Endodermal cell (in vitro differentiated cells): ENCODE results near the gene MIER2. TPM values are rescaled to one million over a fixed set of nuclear protein-coding genes. Genes with fewer than 3 reads are reported as not detected.
A peak's percentile ranks its signal among the peaks of the same experiment; 100 is the strongest.

Source experiments
- DNase-seq: peaks from one replicate; pipeline ENCODE4 v3.0.0-alpha.2; 2017
- H3K27ac ChIP-seq: 2 replicates; pipeline ENCODE4 v1.5.1; 2013; ENCODE audit warnings: mild to moderate bottlenecking, low read depth, low read length, moderate library complexity
- H3K27me3 ChIP-seq: 2 replicates; pipeline ENCODE4 v1.6.1; 2013; ENCODE audit warnings: mild to moderate bottlenecking, low read length, moderate library complexity; ENCODE audit not compliant: insufficient read depth, control insufficient read depth, poor library complexity, severe bottlenecking
- H3K36me3 ChIP-seq: 2 replicates; pipeline ENCODE4 v1.7.0; 2013; ENCODE audit warnings: mild to moderate bottlenecking, low read length, moderate library complexity; ENCODE audit not compliant: control insufficient read depth, insufficient read depth
- H3K4me1 ChIP-seq: one replicate; pipeline ENCODE4 v1.7.0; 2013; ENCODE audit warnings: low read length; ENCODE audit not compliant: control insufficient read depth, insufficient read depth
- H3K4me3 ChIP-seq: 2 replicates; pipeline ENCODE4 v1.5.1; 2013; ENCODE audit warnings: mild to moderate bottlenecking, low read length, moderate library complexity
- H3K9ac ChIP-seq: 2 replicates; pipeline ENCODE4 v1.6.1; 2013; ENCODE audit warnings: mild to moderate bottlenecking, low read length, moderate library complexity; ENCODE audit not compliant: poor library complexity, severe bottlenecking; ENCODE audit errors: extremely low read depth
- H3K9me3 ChIP-seq: 2 replicates; pipeline ENCODE4 v1.6.1; 2013; ENCODE audit warnings: mild to moderate bottlenecking, low read length, moderate library complexity; ENCODE audit not compliant: control insufficient read depth
- H3K27ac Mint-ChIP-seq: 2 replicates; pipeline ENCODE4 v1.8.0; 2020; ENCODE audit warnings: mixed read lengths
- H3K27me3 Mint-ChIP-seq: 2 replicates; pipeline ENCODE4 v1.8.0; 2021; ENCODE audit warnings: mild to moderate bottlenecking, mixed read lengths; ENCODE audit not compliant: insufficient read depth
- H3K36me3 Mint-ChIP-seq: 2 replicates; pipeline ENCODE4 v1.8.0; 2020; ENCODE audit warnings: low read depth, mixed read lengths
- H3K4me1 Mint-ChIP-seq: 2 replicates; pipeline ENCODE4 v1.8.0; 2020; ENCODE audit warnings: mixed read lengths
- H3K4me3 Mint-ChIP-seq: 2 replicates; pipeline ENCODE4 v1.8.0; 2020; ENCODE audit warnings: mild to moderate bottlenecking, moderate library complexity, mixed read lengths
- H3K9me3 Mint-ChIP-seq: 2 replicates; pipeline ENCODE4 v1.8.0; 2020; ENCODE audit warnings: mild to moderate bottlenecking, mixed read lengths
- WGBS, 2 experiments: methylation state at CpG; one replicate each; pipeline versions ENCODE4 v1.1.5 to v1.1.7; 2013; ENCODE audit warnings: missing lambda C conversion rate in 2 of 2, mixed read lengths in 1 of 2; ENCODE audit not compliant: insufficient coverage in 1 of 2, insufficient read length in 1 of 2; 5-methylcytosine and 5-hydroxymethylcytosine counted together
- total RNA-seq, 2 donors: library from RNA; stranded (reverse); fragmentation: NEBNext Ultra II Directional in 1 of 2; extraction: Animal tissue kit (Norgen Biotek cat#: 25700) in 1 of 2; gene quantifications; 2 replicates in 1 of 2; 3 replicates in 1 of 2; pipeline ENCODE4 v1.2.1, GENCODE V29; 2021
- TF ChIP-seq, protein P1 (sequence below): fragments of 200-600 bp; sonication (generic); conservative IDR thresholded peaks from 2 replicates; pipeline ENCODE4 v1.5.0; 2021; ENCODE audit warnings: antibody characterized with exemption, mild to moderate bottlenecking

MIER2 gene
- total RNA-seq, 2 donors from 2014 or later = 50.5 to 51.3 TPM

DNA sequence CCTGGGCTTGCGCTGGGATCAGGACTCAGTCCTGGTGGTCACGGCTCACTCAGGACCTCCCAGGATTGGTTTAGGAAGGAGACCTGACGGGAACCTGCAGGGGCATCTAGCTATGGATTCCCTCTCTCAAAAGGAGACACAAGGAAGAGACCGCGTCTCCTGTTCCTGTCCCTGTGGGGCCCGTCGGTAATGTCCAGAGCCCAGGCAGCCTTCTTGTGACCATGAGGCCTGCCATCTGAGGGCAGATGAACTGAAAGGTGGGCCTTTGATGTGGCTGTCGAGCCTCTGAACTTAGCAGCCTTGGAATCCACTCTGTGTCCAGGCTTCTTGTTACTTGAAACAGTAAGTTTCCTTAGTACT is 31.5 kb upstream of the MIER2 start:
- no peaks in the 10 kb centered on the region for H3K9me3 ChIP-seq
- no peaks in the 10 kb centered on the region for H3K36me3 ChIP-seq
- Mint-ChIP-seq H3K36me3 (no peaks in the 10 kb centered on the region), H3K27ac (no peak overlapping the region), H3K4me3 (no peak overlapping the region), H3K4me1 (no peaks in the 10 kb centered on the region), H3K27me3 (peaks cover 27% of the 10 kb centered on the region), H3K9me3 (peaks cover 2% of the 10 kb centered on the region)
- H3K27ac ChIP-seq = no peak overlapping the region
- no peak overlapping the region for H3K9ac ChIP-seq
- peak; percentile 31 for DNase-seq
- H3K4me1 ChIP-seq = no peaks in the 10 kb centered on the region
- WGBS, 2 experiments = 87 to 88% methylated on average over 8 of the region's 8 CpGs
- no peak overlapping the region for H3K4me3 ChIP-seq
- TF ChIP-seq, protein P1, sequence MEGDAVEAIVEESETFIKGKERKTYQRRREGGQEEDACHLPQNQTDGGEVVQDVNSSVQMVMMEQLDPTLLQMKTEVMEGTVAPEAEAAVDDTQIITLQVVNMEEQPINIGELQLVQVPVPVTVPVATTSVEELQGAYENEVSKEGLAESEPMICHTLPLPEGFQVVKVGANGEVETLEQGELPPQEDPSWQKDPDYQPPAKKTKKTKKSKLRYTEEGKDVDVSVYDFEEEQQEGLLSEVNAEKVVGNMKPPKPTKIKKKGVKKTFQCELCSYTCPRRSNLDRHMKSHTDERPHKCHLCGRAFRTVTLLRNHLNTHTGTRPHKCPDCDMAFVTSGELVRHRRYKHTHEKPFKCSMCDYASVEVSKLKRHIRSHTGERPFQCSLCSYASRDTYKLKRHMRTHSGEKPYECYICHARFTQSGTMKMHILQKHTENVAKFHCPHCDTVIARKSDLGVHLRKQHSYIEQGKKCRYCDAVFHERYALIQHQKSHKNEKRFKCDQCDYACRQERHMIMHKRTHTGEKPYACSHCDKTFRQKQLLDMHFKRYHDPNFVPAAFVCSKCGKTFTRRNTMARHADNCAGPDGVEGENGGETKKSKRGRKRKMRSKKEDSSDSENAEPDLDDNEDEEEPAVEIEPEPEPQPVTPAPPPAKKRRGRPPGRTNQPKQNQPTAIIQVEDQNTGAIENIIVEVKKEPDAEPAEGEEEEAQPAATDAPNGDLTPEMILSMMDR = no peak
- H3K27me3 ChIP-seq = no peaks in the 10 kb centered on the region

DNA sequence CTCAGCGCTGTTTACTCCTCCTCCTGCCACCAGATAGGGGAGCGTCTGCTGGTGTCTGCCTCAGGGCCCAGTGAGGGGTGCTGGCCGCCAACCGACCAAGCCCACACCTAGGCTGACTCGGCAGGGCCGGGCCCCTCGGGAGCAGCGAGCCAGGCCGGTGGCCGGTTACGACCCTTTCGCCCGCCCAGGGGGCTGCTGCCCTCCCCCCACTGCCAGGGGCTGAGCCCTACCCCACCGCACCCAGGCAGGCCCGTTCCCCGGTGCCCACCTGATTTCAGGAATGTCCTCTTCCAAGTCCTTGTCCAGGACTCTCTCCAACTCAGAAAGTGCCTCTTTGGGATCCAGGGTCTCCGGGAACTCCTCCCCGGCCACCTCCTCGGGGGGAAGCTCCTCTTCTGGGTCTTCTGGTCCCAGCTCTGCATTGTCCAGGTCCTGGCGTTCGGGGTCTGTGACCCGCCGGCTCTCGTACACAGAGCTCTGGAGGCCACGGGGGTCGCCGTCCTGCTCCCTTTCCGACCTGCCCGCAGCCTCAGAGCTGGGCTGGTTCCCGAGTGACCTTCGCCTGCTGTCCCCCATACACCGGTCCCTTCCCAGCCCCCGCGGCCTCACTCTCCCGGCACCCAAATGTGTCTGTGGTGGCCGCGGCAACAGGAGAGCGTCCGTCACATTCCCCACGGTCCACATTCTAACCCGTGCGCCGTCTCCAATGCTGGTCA is 31.0 kb upstream of the MIER2 start:
- peaks cover under 1% of the 10 kb centered on the region for H3K9me3 Mint-ChIP-seq
- TF ChIP-seq, protein P1 = no peak
- Histone ChIP-seq H3K4me3 (no peak overlapping the region), H3K9ac (no peak overlapping the region), H3K9me3 (no peaks in the 10 kb centered on the region), H3K36me3 (no peaks in the 10 kb centered on the region), H3K4me1 (no peaks in the 10 kb centered on the region), H3K27me3 (no peaks in the 10 kb centered on the region), H3K27ac (no peak overlapping the region)
- H3K4me3 Mint-ChIP-seq = no peak overlapping the region
- peak; percentile 47 for DNase-seq
- no peaks in the 10 kb centered on the region for H3K4me1 Mint-ChIP-seq
- no peak overlapping the region for H3K27ac Mint-ChIP-seq
- 91% methylated on average over 37 to 43 of the region's 43 CpGs for WGBS, 2 experiments
- H3K27me3 Mint-ChIP-seq = peaks cover 27% of the 10 kb centered on the region
- no peaks in the 10 kb centered on the region for H3K36me3 Mint-ChIP-seq

DNA sequence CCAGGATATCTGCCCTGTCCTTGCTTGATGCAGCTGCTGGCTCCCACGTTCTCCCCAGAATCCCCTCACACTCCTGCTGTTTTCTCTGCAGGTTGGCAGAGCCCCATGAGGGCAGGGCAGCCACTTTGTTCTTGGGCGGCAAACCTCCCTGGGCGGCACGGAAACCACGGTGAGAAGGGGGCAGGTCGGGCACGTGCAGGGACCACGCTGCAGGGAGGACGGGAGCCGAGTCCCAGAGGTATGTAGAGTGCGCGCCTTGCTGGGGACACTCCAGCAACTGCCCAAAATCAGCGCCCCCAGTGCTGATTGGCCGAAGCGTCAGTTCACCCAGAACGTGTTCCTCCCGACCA is 30.3 kb upstream of the MIER2 start:
- H3K27ac Mint-ChIP-seq = no peak overlapping the region
- peak; percentile 43 for DNase-seq
- WGBS, 2 experiments = 84 to 93% methylated on average over 16 to 17 of the region's 17 CpGs
- Histone ChIP-seq H3K27me3 (no peaks in the 10 kb centered on the region), H3K9me3 (no peaks in the 10 kb centered on the region), H3K4me1 (no peaks in the 10 kb centered on the region), H3K27ac (no peak overlapping the region), H3K36me3 (no peaks in the 10 kb centered on the region), H3K9ac (no peak overlapping the region), H3K4me3 (no peak overlapping the region)
- H3K4me1 Mint-ChIP-seq = no peaks in the 10 kb centered on the region
- peaks cover 24% of the 10 kb centered on the region for H3K27me3 Mint-ChIP-seq
- H3K4me3 Mint-ChIP-seq = no peak overlapping the region
- H3K9me3 Mint-ChIP-seq = no peaks in the 10 kb centered on the region
- no peaks in the 10 kb centered on the region for H3K36me3 Mint-ChIP-seq
- TF ChIP-seq, protein P1 = no peak
